GM03348 (cell line): ENCODE results near the gene DPY19L1.
A peak's percentile ranks its signal among the peaks of the same experiment; 100 is the strongest.
"Not testable (repeated sequence)": the region's sequence is repeated elsewhere in the genome, so short reads cannot be mapped to it uniquely, and the experiment has no call there.

Experiments
- DNase-seq: peaks from one replicate; pipeline ENCODE4 v3.0.0; 2012; ENCODE audit warnings: low spot score

The DPY19L1 gene

DNA sequence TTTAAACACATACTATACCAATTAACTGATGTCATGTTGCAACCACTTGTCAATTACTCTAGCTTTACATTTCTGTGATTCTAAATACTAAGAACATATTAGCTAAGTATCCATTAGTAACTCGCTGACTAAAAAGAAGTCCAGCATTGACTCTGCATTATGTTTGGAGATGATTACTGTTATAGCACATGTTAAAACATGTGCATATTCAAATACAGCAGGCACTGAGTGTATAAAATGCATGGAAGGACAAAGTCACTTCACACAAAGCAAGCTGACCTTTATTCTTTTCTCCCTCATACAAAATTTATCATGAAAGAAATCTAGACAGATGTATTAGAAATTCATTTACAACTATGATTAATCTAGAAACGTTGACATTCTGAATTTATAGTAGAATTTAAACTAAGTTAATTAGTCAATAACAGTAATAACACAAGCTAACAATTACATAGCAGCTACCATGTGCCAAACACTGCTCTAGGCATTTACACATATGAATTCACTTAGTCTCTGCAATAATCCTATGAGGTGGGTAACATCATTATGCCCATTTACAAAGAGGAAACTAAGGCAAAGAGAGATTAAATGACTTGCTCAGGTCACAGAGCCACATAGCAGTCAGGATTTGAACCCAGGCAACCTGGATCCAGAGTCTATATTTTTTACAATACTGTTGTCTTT lies 48.7 kb downstream of the DPY19L1 start:
- DNase-seq = not testable (repeated sequence)

DNA sequence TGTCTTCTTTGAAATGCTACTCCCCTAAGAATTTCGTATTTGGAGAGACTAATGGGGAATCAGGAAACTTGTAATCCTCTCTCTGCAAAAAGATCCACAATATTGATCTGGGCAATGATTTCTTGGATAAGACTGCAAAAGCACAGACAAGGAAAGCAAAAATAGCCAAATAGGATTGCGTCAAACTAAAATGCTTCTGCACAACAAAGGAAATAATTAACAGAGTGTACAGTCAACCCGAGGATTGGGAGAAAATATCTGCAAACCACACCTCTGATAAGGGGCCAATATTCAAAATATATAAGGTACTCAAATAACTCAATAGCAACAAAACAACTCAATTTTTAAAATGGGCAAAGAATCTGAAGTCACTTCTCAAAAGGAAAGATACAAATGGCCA lies 52.1 kb downstream of the DPY19L1 start:
- DNase-seq = not testable (repeated sequence)

DNA sequence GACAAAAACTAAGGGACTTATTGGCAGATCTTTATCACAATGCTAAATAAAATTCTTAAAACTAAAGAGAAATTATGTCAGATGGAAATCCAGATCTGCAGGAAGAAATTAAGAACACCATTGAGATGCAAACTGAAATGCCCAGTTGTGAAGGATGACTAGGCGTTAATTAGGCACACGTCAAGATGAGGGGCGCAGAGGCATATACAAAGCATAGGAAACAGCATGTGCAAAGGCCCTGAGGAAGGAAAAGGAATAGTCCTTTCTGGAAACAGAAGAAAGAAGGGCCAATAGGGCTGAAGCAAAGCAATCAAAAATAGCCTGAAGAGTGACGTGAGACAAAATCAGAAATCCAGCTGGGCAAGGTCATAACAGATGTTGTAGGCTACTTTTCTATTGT lies 53.1 kb downstream of the DPY19L1 start:
- DNase-seq = not testable (repeated sequence)

DNA sequence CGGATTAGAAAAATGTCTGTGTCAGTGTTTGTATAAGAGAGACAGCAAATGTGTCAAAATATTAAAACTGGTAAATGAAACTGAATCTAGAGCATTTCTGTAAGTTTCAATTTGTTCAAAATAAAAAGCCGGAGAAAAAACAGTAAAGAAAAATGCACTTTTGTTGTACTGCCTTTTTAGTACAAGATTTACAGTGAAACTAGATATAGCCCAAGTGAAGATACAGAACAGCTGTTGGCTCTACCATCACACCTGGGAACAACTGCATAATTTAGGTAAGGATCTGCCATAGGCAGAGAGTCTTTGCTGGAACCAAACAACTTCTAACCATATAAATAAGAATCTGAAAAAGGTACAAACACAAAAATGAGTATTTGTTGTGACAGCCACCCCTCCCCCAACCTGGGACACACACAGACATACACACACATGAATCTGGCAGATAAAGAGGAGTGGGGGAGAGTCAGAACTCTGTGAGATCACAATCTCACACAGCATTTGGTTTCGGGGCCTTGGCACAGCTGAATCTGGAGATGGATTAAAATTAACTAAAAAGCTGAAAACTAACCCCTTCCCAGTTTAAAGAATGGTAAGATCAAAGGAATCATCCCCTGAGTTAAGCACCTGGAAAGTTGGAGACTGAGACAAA lies 54.8 kb downstream of the DPY19L1 start:
- no peak for DNase-seq

DNA sequence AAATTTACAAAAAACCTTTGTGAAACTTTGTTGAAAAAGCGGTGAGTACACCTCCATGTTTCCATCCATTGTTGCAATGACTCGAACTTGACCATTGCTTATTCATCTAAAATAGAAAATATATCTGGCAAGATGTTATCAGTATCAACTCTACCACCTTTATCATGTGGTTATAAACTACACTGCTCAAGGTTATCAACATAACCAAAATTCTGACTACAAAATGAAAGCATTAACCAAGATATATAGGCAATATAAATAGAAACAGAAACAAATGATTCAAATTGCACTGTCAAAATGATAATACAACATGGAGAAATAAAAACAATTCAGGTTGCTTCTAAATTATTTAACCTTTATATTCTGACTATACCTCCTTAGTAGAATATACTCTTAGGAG lies 58.2 kb downstream of the DPY19L1 start:
- not testable (repeated sequence) for DNase-seq

DNA sequence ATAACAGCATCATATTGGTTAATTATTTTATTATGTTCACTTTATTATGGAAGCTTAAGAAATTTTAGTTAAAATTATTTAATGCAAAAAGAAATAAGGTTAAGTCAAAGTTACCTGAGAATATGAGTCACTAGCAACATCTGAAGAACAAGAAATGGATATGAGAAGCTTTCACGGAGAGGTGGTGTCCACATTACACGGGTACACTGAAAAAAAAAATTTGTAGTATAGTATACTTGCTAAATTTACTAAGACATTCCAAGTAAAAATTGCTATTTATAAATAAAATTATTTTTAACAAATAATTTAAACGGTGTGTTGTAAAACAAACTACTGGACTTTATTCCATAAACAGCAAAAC lies 63.9 kb downstream of the DPY19L1 start:
- DNase-seq = no peak

DNA sequence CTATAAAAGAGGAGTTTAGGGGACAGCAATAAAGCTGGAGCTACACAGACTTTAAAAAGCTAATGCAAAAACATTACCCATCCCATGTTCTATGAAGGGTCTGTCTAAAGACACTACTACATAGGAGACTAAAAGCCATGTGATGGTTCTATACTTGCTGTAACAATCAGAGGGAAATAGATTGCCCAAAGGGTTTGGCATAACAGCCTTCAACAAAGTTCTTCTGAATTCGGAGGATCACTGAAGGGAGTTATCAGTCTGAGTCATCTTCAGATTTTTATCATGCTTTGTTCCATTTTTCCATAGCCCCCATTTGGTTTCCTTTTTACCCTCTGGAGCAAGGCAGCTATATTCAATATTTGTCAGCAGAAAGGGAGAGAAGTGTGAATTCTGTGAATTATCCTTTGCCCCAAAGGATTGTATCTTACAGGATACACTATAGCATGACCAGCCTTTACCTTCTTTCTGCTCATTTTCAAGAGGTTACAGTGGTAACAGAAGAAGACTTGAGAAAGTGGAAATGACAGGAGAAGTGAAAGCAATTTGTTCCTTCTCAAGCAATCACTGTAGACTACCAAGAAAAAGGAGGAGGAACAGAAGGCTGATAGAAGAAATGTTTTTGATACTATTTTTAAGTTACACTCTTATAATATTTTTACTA lies 64.4 kb downstream of the DPY19L1 start:
- not testable (repeated sequence) for DNase-seq

DNA sequence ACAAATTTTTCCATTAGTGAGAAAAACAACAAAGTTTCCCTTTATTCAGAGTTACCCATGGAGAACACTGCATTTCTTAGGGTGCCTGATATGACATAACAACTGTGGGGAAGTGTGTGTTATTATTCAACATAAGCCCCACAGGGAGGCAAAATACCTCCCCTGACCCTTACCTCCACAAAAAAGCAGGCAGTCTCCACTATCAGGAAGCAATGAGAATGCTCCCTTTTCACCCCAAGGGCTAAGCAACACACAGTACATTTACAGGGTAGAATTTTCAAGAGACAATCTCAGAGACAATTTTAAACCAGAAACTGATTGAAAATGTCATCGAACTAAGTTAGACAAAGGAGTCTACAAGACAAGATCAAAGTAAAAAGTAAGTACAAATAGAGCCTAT lies 69.5 kb downstream of the DPY19L1 start:
- DNase-seq = not testable (repeated sequence)

DNA sequence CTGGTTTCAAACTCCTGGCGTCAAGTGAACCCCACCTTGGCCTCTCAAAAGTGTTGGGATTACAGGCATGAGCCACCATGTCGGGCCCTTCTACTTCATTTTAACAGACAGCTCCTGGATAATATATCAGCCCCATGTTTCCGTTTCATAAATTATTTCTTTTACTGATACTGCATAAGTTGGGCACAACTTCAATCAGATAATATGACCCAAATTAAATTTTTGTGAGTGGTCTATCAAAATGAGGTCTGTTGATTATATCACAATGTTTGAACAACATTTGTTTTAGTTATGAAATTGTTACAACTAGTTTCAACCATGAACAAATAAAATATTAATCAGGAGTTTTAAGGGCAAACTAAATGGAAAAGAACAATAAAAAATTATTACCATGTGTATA lies 70.8 kb downstream of the DPY19L1 start:
- DNase-seq = not testable (repeated sequence)

DNA sequence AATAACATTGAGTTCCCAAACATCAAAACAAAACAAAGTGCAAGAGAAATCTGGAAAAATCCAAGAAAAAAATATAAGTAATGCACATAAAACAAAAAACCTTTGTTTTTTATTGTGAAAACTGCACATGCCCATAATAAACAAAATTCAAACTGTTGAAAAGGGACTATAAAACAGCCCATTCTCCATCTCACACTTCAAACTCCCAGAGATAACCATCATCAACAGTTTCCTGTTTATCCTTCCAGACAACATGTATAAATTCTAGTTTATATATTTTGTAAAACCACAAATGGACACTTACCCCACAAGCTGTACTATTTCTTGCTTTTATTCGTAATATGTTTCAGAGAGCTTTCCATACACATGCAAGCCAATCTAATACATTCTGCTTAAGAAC lies 79.3 kb downstream of the DPY19L1 start:
- DNase-seq = no peak

DNA sequence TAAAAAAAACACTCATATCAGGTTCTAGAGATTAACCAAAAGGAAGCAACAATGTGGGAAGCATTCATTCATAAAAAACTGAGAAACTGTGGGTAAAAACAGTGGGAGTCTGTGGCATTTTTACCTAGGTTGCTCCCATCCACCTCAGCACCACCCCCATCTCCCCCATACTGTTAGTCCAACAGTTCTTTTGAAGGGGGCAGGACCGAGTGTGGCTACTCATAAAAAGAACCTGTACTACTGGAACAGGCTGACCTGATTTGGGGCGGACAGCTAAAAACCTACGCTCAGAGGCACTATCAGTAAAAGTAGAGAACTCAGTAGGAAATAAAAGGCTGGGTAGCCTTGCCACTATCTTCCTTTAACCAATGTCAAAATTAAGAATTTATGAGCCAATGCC lies 84.5 kb downstream of the DPY19L1 start:
- no peak for DNase-seq

DNA sequence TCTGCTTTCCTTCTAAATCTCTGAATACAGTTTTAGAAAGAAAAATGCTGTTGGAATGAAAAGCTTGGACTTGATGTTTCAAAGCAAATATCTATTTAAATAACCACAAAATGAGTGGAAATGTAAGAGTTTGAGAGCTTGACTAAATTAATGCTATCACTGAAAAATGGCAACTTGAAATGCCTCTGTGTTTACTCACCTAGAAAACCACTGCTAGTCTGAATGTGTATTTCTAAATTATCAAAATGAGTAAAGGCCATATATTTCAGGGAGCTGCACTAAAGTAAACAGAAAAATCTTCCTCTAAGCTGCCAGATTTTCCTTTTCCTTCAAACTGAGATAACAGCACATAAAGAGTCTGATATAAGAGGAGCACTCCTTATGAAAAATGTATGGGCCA lies 87.9 kb downstream of the DPY19L1 start:
- DNase-seq = no peak

DNA sequence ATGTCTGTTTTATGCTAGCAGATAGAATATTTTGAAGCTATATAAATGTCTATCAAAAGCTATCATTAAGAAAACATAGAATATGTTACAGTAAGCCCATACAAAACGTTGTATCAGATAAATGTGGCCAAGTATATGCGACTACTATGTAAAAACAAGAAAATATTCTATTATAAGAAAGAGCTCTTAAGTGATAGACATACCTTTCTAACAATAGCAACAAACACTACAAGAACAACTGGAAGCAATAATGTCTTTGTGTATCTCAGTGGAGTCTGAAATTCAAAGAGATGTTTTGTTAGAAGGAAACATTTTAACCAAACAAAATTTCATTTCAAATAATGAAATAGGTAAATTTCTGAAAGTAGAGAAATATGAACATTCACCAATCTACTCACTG lies 89.9 kb downstream of the DPY19L1 start:
- DNase-seq = not testable (repeated sequence)

DNA sequence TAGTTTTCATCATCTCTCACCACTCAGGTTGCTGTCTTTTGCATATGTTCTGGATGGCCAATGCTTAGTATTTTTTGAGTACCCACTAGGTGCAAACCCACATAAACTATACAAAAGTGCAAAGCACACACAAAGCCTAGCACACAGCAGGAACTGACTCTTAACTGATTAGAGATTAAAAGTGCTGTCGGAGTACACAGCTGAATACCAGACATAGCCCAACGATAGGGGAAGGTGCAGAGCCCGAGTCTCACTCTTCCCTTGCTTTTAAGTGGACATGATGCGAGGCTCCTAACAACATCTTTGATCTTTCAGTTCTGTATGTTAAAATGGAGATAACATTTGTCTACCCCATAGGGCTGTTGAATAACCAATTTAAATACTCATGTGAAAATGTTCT lies 90.8 kb downstream of the DPY19L1 start:
- no peak for DNase-seq

DNA sequence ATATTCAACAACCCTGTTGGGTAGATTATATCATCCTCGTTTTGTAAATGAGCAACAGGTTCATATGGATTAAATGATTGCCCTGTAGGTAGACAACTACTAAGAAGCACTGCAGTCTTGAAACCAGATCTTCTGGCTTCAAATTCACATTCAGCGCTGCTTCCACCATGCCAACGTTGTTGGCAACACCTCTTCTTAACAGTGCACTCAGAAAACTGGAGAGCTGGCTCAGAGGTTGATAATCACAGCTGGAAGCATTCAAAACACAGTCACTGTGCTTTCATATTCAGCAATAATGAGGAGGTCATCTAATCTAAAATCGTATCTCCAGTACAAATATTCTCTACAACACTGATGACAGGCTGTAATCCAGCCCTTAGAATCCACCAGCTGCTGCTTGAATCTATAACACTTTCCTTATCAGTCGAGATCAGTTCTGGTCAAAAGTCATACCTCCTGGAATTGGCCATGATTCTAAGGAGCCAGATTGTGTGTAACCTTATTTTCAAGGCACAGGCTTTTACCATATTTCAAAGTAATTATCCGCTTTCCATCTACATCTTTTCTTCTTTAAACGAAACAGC lies 91.3 kb downstream of the DPY19L1 start:
- DNase-seq = not testable (repeated sequence)

DNA sequence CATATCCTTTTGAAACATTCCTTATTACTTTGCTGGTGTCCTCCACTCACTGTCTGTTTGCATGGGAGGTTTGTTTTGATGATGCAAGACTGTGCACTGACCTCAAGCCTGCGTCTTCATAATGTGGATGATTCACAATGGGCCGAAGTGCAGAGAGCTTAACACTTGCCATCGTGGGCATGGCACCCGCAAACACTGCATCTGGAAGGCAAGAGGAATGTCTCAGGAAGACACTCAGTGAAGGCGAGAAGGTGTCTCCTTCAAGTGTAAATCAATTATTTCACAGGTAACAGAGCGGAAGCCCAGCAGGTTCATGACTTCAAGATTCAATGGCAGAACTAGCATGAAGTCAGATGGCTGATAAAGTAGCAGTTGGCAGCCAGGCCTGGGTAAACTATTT lies 98.1 kb downstream of the DPY19L1 start:
- no peak for DNase-seq

DNA sequence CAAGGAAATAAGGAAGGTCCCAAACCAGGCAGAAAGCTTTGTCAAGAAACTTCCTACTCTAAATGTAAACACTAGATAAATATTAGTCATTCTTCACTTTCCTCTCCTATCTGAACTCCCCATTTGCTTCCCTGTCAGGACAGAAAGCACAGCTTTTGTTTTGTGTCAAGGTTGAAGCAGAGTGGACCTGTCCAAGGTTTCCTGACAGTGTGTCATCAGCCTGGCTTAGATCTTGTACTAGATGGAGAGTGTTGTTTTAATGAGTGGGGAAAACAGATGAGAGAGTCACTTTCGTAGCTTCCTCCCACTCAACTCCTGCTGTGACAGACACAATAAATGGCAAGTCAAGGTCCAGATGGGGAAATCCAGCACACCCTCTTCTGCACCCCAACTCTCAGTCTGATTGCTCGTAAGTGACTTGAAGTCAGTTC lies 101.5 kb downstream of the DPY19L1 start:
- DNase-seq = not testable (repeated sequence)

DNA sequence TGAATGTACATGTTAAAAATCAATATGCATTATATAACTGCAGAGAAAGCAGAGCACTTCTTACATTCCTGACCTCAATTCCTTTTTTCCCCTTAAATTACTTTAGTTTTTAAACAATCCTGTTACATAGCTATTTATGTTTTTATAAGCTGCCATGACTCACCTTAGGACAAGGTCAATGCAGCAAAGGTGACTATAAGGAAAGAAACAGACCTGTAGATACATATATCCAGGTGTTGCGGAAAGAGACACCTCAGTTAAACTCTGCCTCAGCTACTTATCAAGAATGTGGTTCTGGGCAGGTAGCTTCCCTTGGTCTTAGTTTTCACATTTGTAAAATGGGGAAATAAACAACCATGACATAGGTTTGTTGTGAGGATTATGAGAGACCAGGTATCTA lies 105.5 kb downstream of the DPY19L1 start:
- DNase-seq = no peak

DNA sequence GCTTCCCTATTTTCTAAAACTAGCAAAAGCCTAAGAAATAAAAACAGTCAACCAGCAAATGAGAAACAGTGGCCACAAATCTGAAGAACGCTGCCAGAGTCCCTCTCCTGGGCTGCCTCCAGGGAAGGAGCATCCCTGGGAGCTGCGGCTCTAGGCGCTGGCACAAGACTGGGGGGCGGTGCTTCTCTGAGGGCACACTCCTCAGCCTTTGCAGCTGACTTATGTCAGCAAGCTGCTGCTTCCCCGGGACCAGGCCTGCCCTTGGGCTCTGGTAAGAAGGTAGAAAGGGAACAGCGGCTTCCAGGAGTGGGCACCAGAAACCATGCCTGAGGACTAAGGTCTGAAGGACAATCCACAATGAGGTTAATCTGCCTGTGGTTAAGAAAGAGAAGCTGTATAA lies 107.5 kb downstream of the DPY19L1 start:
- DNase-seq = not testable (repeated sequence)

DNA sequence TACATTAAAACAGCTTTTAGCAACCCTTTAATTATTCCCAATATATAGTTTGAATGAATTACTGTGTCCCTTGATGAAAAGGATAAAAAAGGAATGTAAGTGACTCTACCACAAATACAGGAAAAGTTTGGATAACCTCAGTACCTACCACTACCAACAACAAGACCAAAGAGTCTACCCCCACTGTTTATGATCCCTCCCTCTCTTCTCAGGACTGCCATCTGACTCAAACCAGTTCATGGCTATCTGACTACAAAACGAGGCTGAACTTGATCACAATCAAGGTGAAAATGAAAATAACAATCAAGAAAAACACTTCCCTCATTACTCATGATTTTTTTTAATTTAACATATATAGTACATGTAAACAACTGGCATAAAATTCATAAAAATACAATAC lies 108.7 kb downstream of the DPY19L1 start:
- no peak for DNase-seq

DNA sequence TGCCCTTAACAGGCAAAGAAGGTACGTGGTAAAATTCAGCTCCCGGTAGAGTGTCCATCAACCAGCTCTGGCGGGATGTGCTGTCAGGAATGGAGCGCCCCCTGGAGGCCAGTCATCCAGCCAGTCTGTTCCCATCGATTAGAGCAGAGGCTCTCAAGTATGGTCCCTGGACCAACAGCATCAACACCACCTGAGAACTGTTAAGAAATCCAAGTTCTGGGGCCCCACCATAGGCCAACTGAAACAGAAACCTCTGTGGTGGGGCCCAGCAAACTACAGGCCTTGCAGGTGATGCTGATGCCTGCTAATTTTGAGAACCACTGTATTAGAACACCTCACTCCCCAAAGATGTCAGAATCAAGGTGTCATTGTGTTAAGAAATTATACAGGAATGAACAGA lies 109.2 kb downstream of the DPY19L1 start:
- peak; percentile 18 for DNase-seq

DNA sequence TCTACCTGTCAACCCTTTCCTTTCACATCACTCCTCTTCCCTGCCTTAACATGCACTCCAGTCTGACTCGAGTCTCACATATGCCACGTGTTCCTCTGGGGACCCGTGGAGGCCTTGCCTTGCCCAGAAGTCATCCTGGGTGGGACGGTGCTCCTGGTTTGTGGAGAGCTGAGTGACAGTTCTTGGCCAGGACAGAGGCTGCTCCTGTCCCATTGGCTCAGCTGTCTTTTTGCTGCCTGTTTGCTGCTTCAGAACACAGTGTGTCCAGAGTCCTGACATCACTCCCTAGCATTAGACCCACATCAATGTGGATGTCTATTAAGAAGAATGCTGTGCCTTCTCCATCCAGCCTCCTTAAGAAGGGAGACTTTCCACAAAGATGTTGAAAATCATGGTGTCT lies 116.8 kb downstream of the DPY19L1 start:
- DNase-seq = not testable (repeated sequence)

DNA sequence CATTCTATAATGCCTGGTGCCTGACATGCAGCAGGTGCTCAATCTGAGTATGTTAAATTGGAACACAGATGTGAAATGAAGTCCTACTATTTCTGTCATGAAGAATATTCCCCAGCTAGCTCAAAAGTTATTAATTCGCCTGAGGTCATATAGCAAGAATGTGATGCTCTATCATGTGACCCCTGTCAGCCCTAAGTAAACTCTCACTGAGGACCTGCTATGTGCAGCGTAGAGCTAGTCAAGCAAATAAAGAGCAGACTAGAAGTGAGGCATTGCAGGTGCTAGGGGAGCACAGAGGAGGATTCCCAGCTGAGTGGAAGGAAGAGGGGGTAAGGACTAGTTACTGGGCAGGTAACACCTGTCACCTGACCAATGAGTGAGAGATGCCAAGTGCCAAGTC lies 118.2 kb downstream of the DPY19L1 start:
- not testable (repeated sequence) for DNase-seq
